Brain pericyte (primary cell): Measurements from ENCODE around the gene IMMP2L.

Experiments used
- DNase-seq: peaks from one replicate; pipeline ENCODE4 v3.0.0-alpha.2; 2012; ENCODE audit warnings: low read depth, low spot score

The IMMP2L gene

DNA sequence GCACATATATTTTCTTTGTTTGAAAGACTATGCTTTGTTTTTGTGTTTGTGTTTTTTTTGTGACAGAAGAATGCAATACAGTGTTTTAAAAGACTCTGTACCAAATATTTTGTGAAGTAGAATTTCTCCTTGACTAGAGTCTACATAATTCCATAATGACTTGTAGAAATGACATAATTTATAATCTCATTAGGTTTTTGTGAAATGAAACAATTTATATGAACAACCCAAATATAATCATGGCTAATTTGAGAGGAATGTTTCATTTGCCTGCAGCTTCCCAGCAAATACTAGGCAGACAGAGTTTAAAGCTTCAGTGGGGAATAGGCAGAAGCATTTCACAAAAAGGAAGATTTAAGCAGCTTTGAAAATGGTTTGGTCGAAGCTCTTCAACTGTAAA is 686.9 kb downstream of the IMMP2L start:
- DNase-seq = no peak

DNA sequence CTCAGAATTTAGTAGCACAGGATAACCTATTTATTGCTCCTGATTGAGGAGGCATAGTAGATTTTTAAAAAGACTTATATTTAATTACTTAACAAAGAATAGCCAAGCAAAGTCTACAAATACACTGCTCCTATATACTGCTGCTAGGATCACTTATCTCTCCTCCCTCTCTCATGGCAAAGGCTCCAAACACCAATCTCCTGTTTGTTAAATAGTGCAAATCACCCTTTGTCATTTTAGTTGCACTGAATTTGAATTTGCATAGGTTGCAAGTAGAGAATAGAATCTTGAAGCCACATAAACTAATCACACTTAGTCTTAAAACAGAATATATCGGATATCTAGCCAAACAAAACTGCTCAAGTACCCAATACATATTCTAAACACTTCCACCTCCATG is 690.4 kb downstream of the IMMP2L start:
- no peak for DNase-seq

DNA sequence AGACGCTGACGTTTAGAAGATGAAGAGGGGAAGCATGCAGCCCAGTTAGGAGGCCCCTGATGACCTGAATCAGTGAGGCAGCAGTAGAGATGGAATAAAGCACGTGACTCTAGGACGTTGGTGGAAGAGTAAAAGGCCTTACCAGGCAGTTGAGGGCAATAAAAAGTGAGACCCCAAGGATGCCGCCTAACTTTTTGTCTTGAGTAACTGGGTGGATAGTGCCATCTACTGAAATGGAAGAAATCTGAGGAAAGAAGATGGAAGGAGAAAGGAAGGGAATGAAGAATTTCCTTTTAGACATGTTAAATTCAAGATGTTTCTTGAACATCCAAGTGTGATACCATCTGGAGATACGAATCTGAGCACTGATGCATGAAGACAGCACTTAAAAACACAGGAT is 691.4 kb downstream of the IMMP2L start:
- DNase-seq = no peak

DNA sequence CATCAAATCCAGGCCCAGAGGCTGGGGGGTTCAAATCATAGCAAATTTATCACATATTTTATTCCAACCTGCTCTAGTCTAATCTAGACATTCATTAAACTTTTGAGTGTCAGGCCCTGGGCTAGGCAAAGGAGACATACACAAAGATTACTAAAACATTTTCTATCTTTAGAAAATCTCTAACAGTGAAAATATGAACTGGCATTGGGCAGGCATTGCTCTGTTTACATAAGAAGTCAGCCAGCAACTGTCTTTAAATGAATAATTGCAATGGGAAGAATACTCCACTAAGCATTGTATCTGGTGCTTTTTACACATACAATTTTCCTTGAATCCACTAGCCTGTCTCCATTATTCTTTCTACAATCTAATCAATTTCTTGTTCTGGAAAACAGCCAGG is 693.8 kb downstream of the IMMP2L start:
- DNase-seq = no peak

DNA sequence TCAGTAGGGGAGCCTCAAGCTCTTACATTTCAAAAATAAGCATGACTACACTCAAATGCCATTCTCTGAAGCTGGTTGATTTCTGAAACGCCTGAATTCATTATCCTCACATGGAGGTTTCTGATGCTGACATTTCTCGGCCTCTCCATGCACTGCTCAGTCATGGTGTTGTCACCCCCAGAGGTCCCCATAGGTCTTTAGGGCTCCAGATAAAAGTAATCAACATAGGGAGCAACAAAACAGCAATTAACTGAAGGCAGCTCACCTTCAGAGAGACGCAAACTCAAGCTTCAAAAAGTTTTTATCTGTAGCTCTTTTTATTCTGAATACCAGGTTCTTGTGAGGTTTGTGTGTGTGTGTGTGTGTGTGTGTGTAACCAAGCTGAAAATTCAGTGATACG is 694.5 kb downstream of the IMMP2L start:
- DNase-seq = no peak

DNA sequence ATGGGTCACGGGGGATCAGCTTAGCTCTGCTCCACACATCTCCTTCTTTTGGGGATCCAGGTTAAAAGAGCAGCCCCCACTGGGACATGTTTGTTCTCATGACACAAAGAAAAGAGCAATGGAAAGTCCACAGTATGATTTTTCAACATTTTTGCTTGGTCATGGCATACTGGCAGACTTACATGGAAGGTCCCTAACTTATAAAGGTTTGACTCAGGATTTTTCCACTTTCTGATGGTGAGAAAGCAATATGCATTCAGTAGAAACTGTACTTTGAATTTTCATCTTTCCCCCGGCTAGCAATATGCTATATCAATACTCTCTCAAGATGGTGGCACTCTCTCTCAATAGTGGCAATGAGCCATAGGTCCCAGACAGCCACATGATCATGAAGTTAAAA is 699.0 kb downstream of the IMMP2L start:
- no peak for DNase-seq

DNA sequence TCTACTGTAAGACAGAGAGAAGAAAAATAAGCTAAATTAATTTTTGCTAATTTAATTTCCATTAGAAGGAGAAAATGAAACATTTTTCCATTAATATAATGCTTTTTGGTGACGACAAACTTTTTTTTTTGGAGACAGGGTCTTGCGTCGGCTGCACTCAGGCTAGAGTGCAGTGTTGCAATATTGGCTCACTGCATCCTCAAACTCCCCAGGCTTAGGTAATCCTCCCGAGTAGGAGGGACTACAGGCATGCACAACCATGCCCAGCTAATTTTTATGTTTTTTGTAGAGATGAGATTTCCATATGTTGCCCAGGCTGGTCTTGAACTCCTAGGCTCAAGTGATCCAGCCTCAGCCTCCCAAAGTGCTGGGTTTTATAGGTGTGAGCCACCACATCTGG is 701.1 kb downstream of the IMMP2L start:
- DNase-seq = no peak

DNA sequence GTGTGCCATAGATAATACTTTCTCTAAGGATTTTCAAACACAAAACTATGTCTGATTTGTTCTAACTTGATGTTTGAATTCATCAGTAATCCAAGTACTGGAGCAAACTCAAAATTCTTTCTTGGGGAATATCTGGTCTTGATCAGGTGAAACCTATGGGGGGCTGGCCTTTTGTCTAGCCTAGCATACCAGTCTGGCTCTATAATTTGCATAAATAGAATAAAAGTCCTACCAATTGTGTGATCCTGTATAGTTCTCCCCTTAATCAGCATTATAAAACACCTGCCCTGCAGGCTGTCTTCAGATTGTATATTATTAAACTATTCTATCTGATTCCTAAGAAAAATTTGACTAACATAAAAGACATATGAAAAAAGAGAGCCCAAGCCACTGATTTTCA is 705.2 kb downstream of the IMMP2L start:
- DNase-seq = no peak

DNA sequence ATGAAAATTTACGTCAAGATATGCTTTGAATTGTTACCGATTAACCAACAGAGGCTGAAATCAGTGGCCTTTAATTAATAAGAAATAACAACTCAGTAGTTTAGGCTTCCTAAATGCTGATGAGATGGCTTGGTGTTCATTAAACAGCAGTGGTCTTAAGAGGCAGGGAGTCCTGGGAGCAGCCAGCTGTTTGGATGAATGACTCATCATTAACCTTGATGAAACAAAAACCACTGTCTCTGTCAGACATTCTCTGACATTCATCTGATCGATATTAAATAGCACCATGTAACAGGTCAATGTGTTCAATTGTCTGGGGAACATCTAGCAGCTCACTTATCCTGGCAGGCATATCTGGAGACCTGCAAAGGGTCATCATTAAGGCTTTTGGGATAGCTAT is 705.6 kb downstream of the IMMP2L start:
- DNase-seq = no peak

DNA sequence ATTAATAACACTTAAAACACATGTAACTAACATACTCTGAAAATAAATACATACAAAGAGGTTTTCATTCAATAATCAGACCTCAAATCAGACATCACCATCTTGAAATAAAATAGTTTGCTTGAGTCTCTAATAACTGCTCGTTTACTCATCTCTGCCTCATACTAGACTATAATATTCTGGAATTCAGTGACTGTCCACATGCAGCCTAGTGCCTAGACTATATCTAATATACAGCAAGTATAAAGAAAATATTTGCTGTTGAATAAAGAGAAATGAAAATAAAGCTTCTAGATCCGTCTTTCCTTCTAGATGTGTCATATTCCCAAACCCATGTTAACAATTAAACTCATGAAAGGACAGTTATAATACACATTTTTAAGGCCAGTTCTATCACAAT is 707.6 kb downstream of the IMMP2L start:
- no peak for DNase-seq

DNA sequence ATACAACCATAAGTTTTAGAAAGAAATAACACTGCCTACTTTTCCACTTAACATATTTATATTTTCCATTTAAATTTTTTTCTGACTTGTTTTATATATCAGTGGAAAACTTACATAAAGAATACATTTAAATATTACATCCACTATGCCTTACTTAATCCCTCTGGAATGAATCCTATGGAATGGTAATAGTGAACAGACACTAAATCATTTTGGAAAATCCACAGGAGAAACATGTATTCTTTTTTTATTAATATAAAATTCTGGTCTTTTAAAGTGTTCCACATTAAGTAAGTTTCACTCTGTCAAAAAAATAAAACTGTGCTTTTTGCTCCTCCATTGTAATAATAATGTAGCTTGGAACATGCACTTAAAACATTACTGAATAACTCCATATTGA is 708.1 kb downstream of the IMMP2L start:
- DNase-seq = no peak

DNA sequence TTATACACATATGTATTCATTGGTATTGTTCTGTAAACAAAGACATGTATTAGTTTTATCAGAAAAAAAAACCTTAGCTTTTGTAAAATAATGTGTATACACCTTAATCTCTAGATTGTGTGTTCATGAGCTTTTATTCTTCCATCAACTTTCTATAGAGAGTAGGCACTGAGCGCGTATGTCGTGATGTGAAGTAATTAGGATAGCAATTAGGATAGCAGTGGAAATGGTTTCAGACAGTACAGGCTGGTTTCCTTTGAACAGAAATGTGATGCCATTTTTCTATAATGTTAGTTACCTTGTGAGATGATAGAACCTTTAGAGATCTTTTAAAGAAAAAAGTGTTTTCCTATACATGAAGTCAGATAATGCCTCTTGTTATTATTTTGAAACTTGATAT is 709.0 kb downstream of the IMMP2L start:
- DNase-seq = no peak

DNA sequence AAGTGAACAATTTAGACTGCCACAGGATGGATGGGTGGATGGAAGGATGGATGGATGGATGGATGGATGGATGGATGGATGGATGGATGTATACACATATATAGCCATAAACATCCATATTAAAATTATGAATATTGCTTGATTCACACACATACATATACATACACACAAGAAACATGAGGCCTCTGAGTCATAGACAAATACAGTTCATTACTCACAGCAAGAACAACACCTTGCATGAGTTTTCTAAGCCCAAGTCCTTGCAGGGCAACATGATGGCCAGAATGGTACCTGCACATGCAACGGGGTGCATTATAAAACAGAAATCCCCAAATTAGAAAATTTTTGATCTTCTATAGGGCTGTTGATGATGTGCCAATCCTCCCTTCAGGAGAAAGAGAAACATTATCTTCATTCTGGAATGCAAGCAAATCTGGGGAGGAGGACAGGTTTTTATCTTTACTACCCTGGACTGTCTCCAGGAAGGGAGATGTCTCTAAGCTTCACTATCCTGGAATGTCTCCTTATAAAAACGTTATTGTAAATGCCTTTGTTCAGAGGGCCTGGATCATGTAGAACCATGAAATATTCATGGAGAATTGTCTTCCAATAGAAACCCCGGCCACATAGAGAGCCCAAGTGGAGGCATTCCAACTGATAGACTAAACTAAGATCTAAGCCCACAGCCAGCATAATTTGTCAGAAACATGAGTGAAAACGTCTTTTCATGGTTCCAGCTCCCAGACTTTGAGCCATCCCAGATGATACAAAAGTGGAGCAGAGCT is 709.9 kb downstream of the IMMP2L start:
- DNase-seq = no peak

DNA sequence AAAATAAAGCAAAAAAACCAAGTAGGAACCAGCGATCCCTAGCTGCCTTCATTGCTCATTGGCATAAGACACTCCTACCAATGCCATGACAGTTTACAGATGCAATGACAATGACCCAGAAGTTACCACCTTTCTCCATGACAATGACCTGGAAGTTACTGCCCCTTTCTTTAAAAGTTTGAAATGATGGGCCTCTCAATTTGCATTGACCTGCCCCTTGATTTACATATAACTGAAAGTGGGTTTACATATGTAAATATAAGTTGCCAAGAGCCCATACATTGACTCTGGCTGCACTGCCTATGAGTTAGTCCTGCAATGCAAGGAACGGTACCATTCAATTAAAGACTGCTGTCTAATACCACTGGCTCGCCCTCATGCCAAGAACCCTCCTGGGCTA is 712.1 kb downstream of the IMMP2L start:
- no peak for DNase-seq

DNA sequence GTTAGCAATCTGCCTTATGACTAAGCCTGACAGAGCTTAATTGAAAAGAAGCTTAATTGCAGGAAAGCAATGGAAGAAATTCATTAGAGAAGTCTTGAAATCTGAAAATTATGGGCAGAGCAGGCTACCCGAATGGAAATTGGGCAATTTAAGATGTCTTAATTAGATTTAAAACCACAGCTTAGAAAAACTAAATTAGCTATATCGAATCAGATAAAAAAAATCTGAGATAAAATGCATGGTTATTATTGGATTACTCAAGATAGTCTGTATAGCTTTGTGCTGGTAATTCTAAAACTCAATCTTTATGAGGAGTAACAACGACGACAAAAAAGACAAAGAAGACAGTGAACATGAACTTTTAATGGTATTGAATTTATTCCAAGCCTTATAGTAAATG is 719.5 kb downstream of the IMMP2L start:
- no peak for DNase-seq

DNA sequence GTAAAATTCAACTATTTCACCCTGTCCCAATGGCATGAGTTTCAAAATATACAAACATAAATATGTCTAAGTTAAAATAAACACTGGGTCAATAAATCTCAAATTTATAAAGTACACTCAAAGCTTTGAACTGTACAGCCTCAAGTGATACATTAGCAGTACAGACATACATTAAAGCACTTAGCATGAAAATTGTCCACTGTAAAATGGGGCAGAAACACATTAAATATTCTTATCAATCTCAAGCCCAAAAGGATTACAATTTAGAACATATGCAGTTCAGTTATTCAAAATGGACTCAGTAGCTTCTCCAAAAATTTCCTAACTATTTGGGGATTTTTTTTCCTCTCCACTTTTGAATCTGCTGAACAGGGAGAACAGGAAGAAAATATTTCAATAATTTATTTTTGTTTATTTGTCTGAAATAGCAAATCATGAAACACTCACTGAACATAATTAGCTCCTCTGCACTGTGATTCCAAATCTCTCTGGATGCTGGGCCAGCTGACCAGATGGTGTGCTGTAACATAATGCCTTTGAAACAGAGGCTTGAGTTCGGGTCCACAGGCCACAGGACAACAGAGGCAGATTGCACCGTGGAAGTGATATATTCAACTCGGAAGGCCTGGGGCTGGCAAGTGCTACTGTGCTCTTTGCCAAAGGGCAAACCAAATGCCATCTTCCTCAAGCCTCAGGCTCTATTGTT is 720.3 kb downstream of the IMMP2L start:
- DNase-seq = no peak

DNA sequence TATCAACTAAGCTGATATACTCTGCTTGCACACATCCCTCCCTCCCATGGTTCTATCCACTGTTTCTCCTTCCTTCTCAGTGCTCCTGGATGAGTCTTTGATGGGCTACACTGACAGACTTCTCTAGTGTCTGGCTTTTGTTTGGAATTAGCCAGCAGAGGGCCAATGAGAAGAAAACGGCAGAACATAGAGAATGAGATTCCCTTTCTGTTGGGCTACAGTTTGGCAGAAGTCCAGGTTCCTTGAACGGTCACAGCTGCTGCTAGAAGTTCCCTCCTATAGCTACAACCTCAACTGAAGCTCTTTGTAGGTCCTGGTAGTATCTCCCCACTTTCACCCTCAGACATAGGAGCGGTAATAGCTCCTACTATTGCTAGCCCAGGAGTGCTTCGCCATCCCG is 722.4 kb downstream of the IMMP2L start:
- DNase-seq = peak; percentile 30

DNA sequence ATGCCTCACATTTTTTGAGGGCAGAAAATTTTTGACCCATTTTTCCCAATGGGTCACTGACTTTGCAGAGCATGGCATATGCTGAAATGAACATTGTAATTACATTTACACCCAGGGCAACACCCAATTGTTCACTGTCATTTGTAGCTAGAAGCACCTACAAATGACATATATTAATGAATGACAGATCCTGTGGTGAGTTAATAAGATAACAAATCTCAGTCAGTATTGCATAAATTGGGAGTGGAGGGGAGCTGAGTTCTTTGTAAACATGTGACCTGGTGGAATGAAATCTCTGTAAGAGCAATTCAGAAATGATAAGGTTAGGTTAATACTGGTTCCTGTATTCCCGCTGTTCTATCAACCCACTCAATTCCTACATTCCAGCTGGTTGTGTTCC is 726.4 kb downstream of the IMMP2L start:
- DNase-seq = no peak

DNA sequence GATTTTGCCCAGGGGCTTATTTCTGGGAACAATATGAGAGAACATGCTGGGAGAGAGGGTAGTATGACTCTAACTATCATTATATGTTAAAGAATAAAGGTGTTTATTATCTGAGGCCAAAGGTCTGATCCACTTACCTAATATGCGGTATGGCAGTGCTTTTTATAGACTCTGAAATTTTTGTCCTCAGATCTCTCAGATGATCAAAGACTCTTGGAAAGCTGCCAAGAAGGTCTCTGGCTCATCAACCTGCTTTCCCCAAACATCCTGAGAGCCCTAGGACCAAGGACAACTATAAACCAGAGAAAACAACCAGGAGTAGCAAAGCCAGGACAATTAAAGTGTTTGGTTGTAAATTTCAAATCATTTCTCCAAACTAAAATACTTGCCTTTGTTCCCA is 727.1 kb downstream of the IMMP2L start:
- DNase-seq = no peak

DNA sequence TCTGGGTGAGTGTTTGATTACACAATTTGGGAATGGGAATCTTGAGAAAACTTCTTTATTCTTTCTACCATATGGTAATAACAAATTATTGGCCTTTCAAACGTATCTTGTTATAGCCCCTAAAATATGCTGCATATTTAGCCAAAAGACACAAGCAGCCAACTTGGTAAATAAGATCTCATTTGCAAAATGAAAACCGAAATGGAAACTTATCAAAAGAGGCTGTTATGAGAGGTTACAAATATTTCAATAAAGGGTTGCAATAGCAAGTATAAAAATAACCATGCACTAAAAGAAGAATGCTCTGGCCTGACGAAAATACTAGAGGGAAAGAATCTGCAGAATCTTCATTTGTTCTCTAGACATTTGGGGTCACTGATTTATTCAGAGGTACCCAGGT is 730.9 kb downstream of the IMMP2L start:
- no peak for DNase-seq

DNA sequence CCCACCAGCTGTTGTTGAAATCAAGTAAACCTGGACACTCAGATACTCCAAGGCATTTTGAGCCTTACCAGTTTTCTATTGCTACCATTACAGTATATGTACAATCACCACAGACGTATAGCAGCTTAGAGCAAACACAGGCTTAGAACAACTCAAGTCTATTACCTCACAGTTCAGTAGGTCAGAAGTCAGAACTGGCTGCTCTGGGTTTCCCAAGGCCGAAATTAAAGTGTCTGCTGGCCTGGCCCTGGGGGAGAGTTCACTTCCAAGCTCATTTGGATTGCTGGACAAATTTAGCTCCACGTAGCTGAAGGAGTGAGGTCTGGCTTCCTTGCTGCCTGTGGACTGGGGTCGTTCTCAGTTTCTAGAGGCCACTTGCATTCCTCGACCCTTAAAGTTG is 731.5 kb downstream of the IMMP2L start:
- DNase-seq = no peak

DNA sequence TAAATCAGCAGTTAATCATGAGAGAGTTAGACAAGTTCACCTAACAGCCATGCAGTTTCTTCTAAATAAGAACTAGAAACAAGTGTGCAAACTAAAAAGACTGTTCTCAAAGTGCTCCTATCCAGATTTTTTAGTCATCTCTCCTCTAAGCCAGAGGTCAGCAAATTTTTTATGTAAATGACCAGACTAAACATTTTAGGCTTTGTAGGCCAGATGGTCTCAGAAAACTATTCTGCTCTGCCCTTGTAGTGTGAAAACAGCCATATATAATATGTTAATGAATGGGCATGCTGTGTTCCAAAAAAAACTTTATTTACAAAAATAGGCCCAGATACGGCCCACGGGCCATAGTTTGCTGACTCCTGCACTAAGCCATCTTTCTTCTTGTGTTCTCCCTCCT is 734.4 kb downstream of the IMMP2L start:
- DNase-seq = no peak

DNA sequence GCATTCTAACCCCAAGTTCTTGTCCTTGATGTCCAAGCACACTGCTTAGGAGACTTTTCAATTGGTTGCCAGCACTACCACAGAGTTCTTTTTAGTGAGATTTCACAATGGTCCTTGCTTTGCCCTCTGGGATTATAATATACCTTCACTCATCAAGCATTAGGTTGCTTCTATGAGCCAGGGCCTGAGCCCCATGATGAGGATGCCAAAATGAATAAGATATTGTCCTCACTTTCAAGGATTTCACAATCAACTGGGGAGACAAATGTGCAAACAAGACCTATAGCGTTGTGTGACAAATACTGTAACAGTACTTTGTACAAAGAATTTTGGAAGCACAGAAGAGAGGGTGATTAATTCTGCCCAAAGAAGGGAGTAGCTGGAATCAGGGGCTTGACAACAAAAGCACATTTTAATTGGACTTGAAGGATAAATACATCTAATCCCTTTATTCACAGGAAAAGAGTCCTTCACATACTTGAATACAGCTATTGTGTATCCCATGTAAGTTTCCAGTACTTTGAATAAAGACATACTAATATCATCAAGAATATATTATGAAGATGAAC is 734.9 kb downstream of the IMMP2L start:
- DNase-seq = no peak
